ENCODE results near the gene RABGAP1L. TPM values are rescaled to one million over a fixed set of nuclear protein-coding genes. Genes with fewer than 3 reads are reported as not detected.

Gene RABGAP1L
- total and polyA plus RNA-seq, 2 of the 8 experiments (the other 6 are each of a cell fraction or from before 2014, with no cell fraction given): 33.3 to 156 TPM

DNA sequence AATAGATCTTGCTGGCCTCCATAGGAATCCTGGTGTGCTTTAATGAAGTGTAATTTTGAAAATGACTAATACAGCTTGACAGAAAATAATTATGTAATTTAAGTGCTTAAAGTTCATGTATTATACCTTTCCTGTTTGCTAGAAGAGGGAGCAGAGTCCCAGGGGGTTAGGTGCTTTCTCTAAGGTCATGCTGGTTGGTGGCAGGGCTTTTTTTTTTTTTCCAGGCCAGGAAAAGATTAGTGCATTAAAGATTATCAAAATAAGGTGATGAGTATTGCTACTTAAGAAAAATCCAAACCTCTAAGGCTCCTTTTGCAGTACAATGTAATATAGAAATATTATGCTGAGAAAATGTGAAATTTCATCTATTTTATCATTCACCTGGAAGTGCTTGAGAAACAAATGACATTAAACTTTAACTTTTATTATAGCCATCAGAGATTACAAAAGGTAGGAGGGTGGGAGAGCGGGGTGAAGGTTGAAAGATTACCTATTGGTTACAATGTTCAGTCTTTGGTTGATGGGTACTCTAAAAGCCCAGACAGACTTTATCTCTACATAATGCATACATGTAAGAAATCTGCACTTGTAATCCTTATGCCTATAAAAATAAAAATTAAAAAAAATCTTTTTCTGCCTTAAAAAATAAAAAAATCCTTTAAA, 110.8 kb downstream of the RABGAP1L start (continued):
- no peak for TF ChIP-seq CHD7 (IDR thresholded peaks at IDR 0.05; ENCODE audit: insufficient replicate concordance, low read length)
- no peak for TF ChIP-seq TAF7 (optimal IDR thresholded peaks at IDR 0.05; ENCODE audit: borderline replicate concordance, low read depth, low read length)
- TF ChIP-seq KDM1A (IDR thresholded peaks at IDR 0.05; ENCODE audit: borderline replicate concordance, low read length): no peak
- TF ChIP-seq CTCF (IDR thresholded peaks at IDR 0.05; ENCODE audit: control extremely low read depth in 1 of 3, insufficient read depth in 1 of 3, low read depth in 1 of 3, low read length in 3 of 3): no peak
- no peak for TF ChIP-seq TBP (IDR thresholded peaks at IDR 0.05; ENCODE audit: low read depth, low read length)

Data from H1 (cell line).